ENCODE results near the gene POLN. TPM values are rescaled to one million over a fixed set of nuclear protein-coding genes. Genes with fewer than 3 reads are reported as not detected.

POLN gene
- total RNA-seq, 4 donors from 2014 or later = 0.70 to 6.6 (median 3.2) TPM

DNA sequence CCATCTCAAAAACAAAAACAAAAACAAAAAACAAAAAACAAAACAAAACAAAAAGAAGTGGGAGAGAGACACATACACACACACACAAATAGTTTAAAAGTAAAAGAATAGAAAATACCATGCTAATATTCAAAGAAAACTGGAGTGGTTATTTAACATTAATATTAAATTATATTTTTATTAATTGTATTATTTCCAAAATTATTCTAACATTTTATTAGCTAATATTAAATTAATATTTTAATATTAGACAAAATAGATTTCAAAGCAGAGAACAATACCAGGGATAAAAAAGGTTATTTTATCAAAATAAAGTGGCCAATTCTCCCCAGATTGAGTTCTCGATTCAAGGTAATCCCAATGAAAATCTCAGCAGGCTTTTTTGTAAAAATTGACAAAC lies 91.8 kb downstream of the POLN start:
- Histone ChIP-seq H3K27ac (no peak overlapping the region), H3K9me3 (no peaks in the 10 kb centered on the region), H3K36me3 (no peaks in the 10 kb centered on the region), H3K27me3 (no peaks in the 10 kb centered on the region), H3K4me3 (no peak overlapping the region), H3K4me1 (no peaks in the 10 kb centered on the region)
- no peak for TF ChIP-seq CTCF (IDR thresholded peaks at IDR 0.05)
- DNase-seq = no peak

DNA sequence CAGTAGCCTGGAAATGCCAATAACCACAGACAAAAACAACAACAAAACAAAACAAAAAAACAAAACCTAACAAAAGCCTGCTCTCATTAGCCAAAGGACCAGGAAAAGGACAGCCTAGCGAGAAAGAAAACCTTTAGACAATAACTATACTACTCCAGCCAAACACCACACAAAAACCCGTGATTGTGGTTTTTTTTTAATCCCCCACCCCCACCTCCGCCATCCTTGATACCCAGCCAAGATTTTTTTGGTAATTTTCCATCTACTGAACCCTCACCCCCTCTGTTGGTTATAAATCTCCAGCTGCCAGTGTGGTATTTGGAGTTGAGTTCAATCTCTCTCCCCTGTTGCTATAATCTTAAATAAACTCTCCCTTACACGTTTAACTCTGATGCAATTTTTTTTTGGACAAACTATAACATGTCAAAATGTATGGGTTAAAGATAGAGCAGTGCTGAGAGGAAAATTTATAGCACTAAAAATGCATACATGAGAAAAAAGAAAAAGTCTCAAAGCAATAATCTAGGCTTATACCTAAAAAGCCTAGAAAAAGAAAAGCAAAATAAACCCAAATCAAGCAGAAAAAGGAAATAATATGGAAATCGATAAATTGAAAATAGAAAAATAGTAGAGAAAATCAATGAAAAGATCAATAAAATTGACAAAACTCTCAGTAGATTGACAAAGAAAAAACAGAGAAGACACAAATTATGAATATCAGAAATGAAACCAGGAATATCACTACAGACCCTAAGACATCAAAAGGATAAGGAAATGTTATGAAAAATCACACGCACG lies 99.1 kb downstream of the POLN start:
- no peak overlapping the region for H3K27ac ChIP-seq
- no peak for TF ChIP-seq CTCF (IDR thresholded peaks at IDR 0.05)
- TF ChIP-seq POLR2A (IDR thresholded peaks at IDR 0.05) = no peak
- no peak for DNase-seq

DNA sequence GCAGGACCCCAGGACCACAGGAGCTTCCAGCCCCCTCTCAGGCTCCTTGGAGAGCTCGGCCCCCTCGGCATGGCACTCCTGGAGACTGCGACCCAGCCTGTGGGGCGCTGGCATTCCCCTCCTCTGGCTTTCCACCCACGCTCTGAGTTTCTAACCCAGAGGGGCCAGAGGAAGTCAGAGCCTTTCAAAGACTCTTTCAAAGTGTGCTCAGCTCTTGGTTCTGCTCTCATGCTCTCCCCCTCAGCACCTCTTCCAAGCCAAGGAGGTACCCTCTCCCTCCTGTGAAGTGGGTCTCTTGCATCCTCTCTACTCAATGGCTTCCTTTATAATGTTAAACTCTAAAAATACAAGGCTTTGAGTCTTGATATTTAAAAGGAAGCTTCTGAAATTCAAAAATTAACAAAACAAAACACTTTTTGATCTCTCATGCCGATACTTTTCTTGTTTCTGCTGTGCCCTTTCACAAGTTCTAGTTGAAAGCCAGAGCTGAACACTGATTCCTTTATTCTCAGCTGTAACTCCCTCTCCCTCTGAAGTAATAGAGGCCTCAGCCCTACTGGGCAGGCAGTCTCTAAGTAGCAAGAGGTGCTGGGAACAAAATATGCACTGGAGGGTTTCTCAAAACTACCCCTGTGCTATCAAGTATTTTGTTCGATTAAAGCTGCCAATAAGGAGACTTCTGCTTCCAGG lies 100.0 kb downstream of the POLN start:
- Histone ChIP-seq H3K27ac (no peak overlapping the region), H3K9me3 (no peaks in the 10 kb centered on the region), H3K27me3 (no peaks in the 10 kb centered on the region), H3K36me3 (no peaks in the 10 kb centered on the region), H3K4me3 (no peak overlapping the region), H3K4me1 (no peaks in the 10 kb centered on the region)
- TF ChIP-seq POLR2A (IDR thresholded peaks at IDR 0.05) = no peak
- TF ChIP-seq CTCF (IDR thresholded peaks at IDR 0.05) = no peak
- DNase-seq = no peak

More for the DNA sequence above, 99.1 kb downstream of the POLN start:
- no peak overlapping the region for H3K4me3 ChIP-seq
- no peaks in the 10 kb centered on the region for H3K27me3 ChIP-seq
- H3K9me3 ChIP-seq = no peaks in the 10 kb centered on the region
- no peaks in the 10 kb centered on the region for H3K4me1 ChIP-seq
- no peaks in the 10 kb centered on the region for H3K36me3 ChIP-seq

- TF ChIP-seq POLR2A (IDR thresholded peaks at IDR 0.05) (no peak), CTCF (IDR thresholded peaks at IDR 0.05) (no peak)
These were observed 100.7 kb downstream of the POLN start for GRCh38 chr4:2141022-2141761.

GRCh38 chr4:2138846-2139500 lies 102.9 kb downstream of the POLN start:
- no peak for TF ChIP-seq POLR2A (IDR thresholded peaks at IDR 0.05)
- no peak for TF ChIP-seq CTCF (IDR thresholded peaks at IDR 0.05)
- Histone ChIP-seq H3K4me1 (no peaks in the 10 kb centered on the region), H3K27me3 (no peaks in the 10 kb centered on the region), H3K36me3 (no peaks in the 10 kb centered on the region), H3K4me3 (no peak overlapping the region), H3K9me3 (no peaks in the 10 kb centered on the region), H3K27ac (no peak overlapping the region)
- no peak for DNase-seq

More at GRCh38 chr4:2141022-2141761, 100.7 kb downstream of the POLN start:
- H3K9me3 ChIP-seq = no peaks in the 10 kb centered on the region
- H3K4me1 ChIP-seq = no peaks in the 10 kb centered on the region
- H3K27me3 ChIP-seq = no peaks in the 10 kb centered on the region
- H3K36me3 ChIP-seq = no peaks in the 10 kb centered on the region
- no peak overlapping the region for H3K4me3 ChIP-seq
- no peak overlapping the region for H3K27ac ChIP-seq
- DNase-seq = no peak
